ENCODE results near the gene LHFPL2. TPM values are rescaled to one million over a fixed set of nuclear protein-coding genes. Genes with fewer than 3 reads are reported as not detected.

Gene LHFPL2
- total and polyA plus RNA-seq, 2 of the 4 experiments (the other 2 are of a cell fraction) = 6.5 to 11.3 TPM

- Histone ChIP-seq H2AK5ac (ENCODE audit: low read depth, low read length) (no peak overlapping the region), H3K4me1 (ENCODE audit: control insufficient read depth, insufficient read depth, low read length) (peaks cover 14% of the 10 kb centered on the region), H3K23ac (ENCODE audit: low read depth, low read length) (no peak overlapping the region), H2BK15ac (ENCODE audit: low read depth, low read length) (no peak overlapping the region), H2BK120ac (ENCODE audit: low read depth, low read length) (no peak overlapping the region), H3K9me3 (ENCODE audit: control insufficient read depth, insufficient read depth, low read length) (no peaks in the 10 kb centered on the region), H3K9me1 (ENCODE audit: insufficient read depth, low read length) (peaks cover 10% of the 10 kb centered on the region), H3K56ac (ENCODE audit: extremely low read depth, insufficient read depth, low read length) (no peak overlapping the region), H3K27ac (ENCODE audit: insufficient read depth, low read length) (no peak overlapping the region), H3K27me3 (ENCODE audit: control insufficient read depth, insufficient read depth, low read length) (no peaks in the 10 kb centered on the region), H4K5ac (ENCODE audit: low read depth, low read length) (no peak overlapping the region), H3K4me3 (ENCODE audit: insufficient read depth, low read depth, low read length) (no peak overlapping the region), H3K4ac (ENCODE audit: low read depth, low read length) (no peak overlapping the region), H2BK5ac (ENCODE audit: low read depth, low read length, poor library complexity, severe bottlenecking) (no peak overlapping the region), H3K36me3 (ENCODE audit: control insufficient read depth, insufficient read depth, low read length) (no peaks in the 10 kb centered on the region), H4K20me1 (ENCODE audit: insufficient read depth, low read length) (no peaks in the 10 kb centered on the region), H2AFZ (replicated peaks; ENCODE audit: low read length, poor library complexity) (no peak overlapping the region), H2BK20ac (ENCODE audit: low read depth, low read length) (no peak overlapping the region), H4K8ac (ENCODE audit: low read depth in 2 of 2, low read length in 2 of 2) (no peak overlapping the region), H3K79me1 (ENCODE audit: low read depth in 1 of 2, low read length in 2 of 2) (no peaks in the 10 kb centered on the region), H3K9ac (ENCODE audit: low read depth, low read length) (no peak overlapping the region), H3K14ac (replicated peaks; ENCODE audit: low read depth, low read length) (no peak overlapping the region), H3K4me2 (ENCODE audit: low read depth, low read length) (no peak overlapping the region), H4K91ac (ENCODE audit: insufficient read depth, low read depth, low read length) (no peak overlapping the region), H2AK9ac (replicated peaks; ENCODE audit: low read depth, low read length, poor library complexity) (no peak overlapping the region), H3K18ac (ENCODE audit: low read depth, low read length) (no peak overlapping the region)
- POLR2A ChIA-PET (ENCODE audit: unreplicated experiment) = no interaction called here
- dilution Hi-C loops (cut with HindIII; ENCODE audit: low sequenced_read_pairs, unreplicated experiment) = no loop called here
- TF ChIP-seq ELK1 (IDR thresholded peaks at IDR 0.05; ENCODE audit: borderline replicate concordance, low read depth, low read length) (no peak), MAFK (IDR thresholded peaks at IDR 0.05; ENCODE audit: low read depth, low read length) (no peak), CEBPB (IDR thresholded peaks at IDR 0.05; ENCODE audit: low read depth, low read length) (no peak), RFX5 (IDR thresholded peaks at IDR 0.05; ENCODE audit: low read depth, low read length) (no peak), CHD1 (IDR thresholded peaks at IDR 0.05; ENCODE audit: low read depth, low read length) (no peak), NFE2L2 (IDR thresholded peaks at IDR 0.05; ENCODE audit: low read depth, low read length) (no peak), MXI1 (IDR thresholded peaks at IDR 0.05; ENCODE audit: borderline replicate concordance, low read depth, low read length) (no peak), SMC3 (IDR thresholded peaks at IDR 0.05; ENCODE audit: low read depth, low read length) (no peak), USF2 (IDR thresholded peaks at IDR 0.05; ENCODE audit: low read depth, low read length) (no peak), BHLHE40 (IDR thresholded peaks at IDR 0.05; ENCODE audit: low read depth, low read length) (no peak), POLR2A (IDR thresholded peaks at IDR 0.05; ENCODE audit: low read depth, low read length) (no peak), RAD21 (IDR thresholded peaks at IDR 0.05; ENCODE audit: low read length) (no peak), MAZ (IDR thresholded peaks at IDR 0.05; ENCODE audit: borderline replicate concordance, low read depth, low read length) (no peak), FOS (IDR thresholded peaks at IDR 0.05; ENCODE audit: low read depth, low read length) (no peak), CTCF (conservative IDR thresholded peaks at IDR 0.05; ENCODE audit: low read depth, low read length) (no peak), RCOR1 (IDR thresholded peaks at IDR 0.05; ENCODE audit: insufficient replicate concordance, low read length) (no peak)
- DNase-seq (no peak), ATAC-seq (ENCODE audit: low read depth) (no peak)
- no CpG with 5 or more reads among the region's 1 CpG for WGBS, 2 experiments (ENCODE audit: extremely low coverage in 2 of 2, insufficient read length in 1 of 2)
- in situ Hi-C loops (cut with MboI; ENCODE audit: low sequenced_read_pairs) = no loop called here
- intact Hi-C loops (cut with micrococcal nuclease) = no loop called here
- CTCF ChIA-PET = no interaction called here
- no TSS peak for BruUV-seq (replicated peaks)
Observed at GRCh38 chr5:78662323-78662722, 13.8 kb upstream of the LHFPL2 start.

Measured in IMR-90 (cell line).